ENCODE data around the gene NEUROG2.

Gene NEUROG2

GRCh38 chr4:112521123-112522023 is 5.4 kb upstream of the NEUROG2 start:
- DNase-seq (ENCODE audit: extremely low spot score): no peak
- TF ChIP-seq CTCF (IDR thresholded peaks at IDR 0.05; ENCODE audit: control extremely low read depth, extremely low read depth, low read depth, missing control alignments): no peak
- CTCF ChIA-PET: interaction anchor here (0.9 to 8.8 kb wide), 13 partner anchors 10 to 421 kb away, joined by 3 to 156 read pairs (median 5); partner anchors contain the start of gene TIFA
- POLR2A ChIA-PET: no interaction called here

GRCh38 chr4:112520598-112521122 is 4.7 kb upstream of the NEUROG2 start:
- ChIA-PET POLR2A (no interaction called here), CTCF (interaction anchor here (0.9 to 8.8 kb wide), 13 partner anchors 10 to 420 kb away, joined by 3 to 156 read pairs (median 4); partner anchors contain the start of gene TIFA)
- no peak for TF ChIP-seq CTCF (IDR thresholded peaks at IDR 0.05; ENCODE audit: control extremely low read depth, extremely low read depth, low read depth, missing control alignments)
- no peak for DNase-seq (ENCODE audit: extremely low spot score)

- ChIA-PET POLR2A (no interaction called here), CTCF (interaction anchor here (1.0 to 8.8 kb wide), 10 partner anchors 9 to 420 kb away, joined by 3 to 156 read pairs (median 12); partner anchors contain the start of gene TIFA)
- peak; percentile 47 for TF ChIP-seq CTCF (IDR thresholded peaks at IDR 0.05; ENCODE audit: control extremely low read depth, extremely low read depth, low read depth, missing control alignments)
- DNase-seq (ENCODE audit: extremely low spot score): no peak
Observed at GRCh38 chr4:112519689-112520597, 4.0 kb upstream of the NEUROG2 start.

GRCh38 chr4:112518675-112519074 is 2.7 kb upstream of the NEUROG2 start:
- TF ChIP-seq CTCF (IDR thresholded peaks at IDR 0.05; ENCODE audit: control extremely low read depth, extremely low read depth, low read depth, missing control alignments): no peak
- DNase-seq (ENCODE audit: extremely low spot score): no peak
- ChIA-PET CTCF (interaction anchor here (1.8 to 5.8 kb wide), 5 partner anchors 15 to 198 kb away, joined by 4 to 51 read pairs (median 11); no protein-coding TSS in a partner anchor), POLR2A (interaction anchor here (1.7 kb wide), 1 partner anchor 86 kb away, joined by 4 read pairs; no protein-coding TSS in a partner anchor)

GRCh38 chr4:112517911-112518310 is 1.9 kb upstream of the NEUROG2 start:
- no peak for DNase-seq (ENCODE audit: extremely low spot score)
- ChIA-PET CTCF (interaction anchor here (1.8 to 5.8 kb wide), 6 partner anchors 14 to 197 kb away, joined by 4 to 51 read pairs (median 10); no protein-coding TSS in a partner anchor), POLR2A (interaction anchor here (1.7 kb wide), 1 partner anchor 87 kb away, joined by 4 read pairs; no protein-coding TSS in a partner anchor)
- no peak for TF ChIP-seq CTCF (IDR thresholded peaks at IDR 0.05; ENCODE audit: control extremely low read depth, extremely low read depth, low read depth, missing control alignments)
